NCI-H2171 treated with DMSO at 0.1 percent for 48 hours (cell line): ENCODE results near the gene PFDN6.
"Not testable (repeated sequence)": the region's sequence is repeated elsewhere in the genome, so short reads cannot be mapped to it uniquely, and the experiment has no call there.

Source experiments
- DNase-seq: peaks from one replicate; lab custom pipeline; 2025; lab: John Stamatoyannopoulos, UW

Gene PFDN6

GRCh38 chr6:33288921-33289783 lies at the start of gene PFDN6, which contains the start of gene WDR46:
PFDN6 (plus strand) TSS chr6:33289601; CDS start chr6:33289857, 256 bp downstream.
WDR46 (minus strand) TSS chr6:33289239; CDS start chr6:33289170, 69 bp downstream.
- peak; percentile 97 for DNase-seq

DNA sequence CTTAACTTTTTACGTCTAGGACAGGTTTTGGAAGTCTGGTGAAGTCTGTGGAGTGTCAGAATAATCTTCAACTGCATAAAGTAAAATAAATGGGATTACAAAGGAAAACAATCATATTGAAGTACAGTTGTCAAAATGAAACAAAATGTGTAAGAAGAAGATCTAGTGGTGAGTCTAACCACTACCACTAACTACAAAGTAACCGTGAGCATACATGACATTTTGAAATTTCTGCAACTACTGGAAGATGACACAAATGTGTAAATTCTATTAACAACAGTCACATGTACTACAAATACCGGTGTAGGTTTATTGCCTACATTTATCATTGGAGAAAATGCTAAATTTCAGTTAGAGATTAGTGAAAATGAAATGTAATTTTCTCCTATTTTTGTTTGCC lies 47.4 kb upstream of the PFDN6 start:
- DNase-seq = no peak

DNA sequence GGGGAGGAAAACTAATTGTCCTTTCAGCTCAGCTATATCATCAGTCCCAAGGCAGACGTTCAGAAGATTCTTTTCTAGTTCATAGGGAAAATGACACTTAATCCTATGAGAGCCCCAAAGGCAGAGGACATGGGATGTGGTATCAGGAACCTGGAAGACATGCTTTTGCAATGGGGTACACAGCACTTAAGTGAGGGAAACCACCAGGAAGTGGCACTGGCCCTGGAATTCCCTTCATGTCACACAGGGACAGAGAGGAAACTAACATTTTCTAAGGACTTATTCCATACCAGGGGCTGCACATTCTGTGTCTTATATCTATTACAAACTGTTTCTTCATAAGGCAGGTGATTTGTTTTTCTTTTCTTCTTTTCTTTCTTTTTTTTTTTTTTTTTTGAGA lies 45.9 kb upstream of the PFDN6 start:
- DNase-seq = no peak

GRCh38 chr6:33247977-33248642 lies 41.3 kb upstream of the PFDN6 start:
- peak; percentile 87 for DNase-seq

DNA sequence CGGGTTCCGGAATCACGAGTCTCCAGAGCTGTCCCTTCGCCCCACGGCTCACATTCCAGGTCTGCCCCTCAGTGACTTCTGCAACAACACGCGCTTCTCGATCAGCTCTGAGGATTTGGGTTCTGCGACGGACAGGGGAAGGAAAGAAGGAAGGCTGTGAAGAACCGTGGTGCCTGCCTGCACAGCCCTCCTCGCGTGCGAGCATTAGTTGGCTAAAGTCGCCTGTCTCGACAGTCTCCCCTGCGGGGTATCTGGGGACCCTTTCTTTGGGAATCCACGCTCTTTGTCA lies 40.8 kb upstream of the PFDN6 start:
- peak; percentile 71 for DNase-seq

DNA sequence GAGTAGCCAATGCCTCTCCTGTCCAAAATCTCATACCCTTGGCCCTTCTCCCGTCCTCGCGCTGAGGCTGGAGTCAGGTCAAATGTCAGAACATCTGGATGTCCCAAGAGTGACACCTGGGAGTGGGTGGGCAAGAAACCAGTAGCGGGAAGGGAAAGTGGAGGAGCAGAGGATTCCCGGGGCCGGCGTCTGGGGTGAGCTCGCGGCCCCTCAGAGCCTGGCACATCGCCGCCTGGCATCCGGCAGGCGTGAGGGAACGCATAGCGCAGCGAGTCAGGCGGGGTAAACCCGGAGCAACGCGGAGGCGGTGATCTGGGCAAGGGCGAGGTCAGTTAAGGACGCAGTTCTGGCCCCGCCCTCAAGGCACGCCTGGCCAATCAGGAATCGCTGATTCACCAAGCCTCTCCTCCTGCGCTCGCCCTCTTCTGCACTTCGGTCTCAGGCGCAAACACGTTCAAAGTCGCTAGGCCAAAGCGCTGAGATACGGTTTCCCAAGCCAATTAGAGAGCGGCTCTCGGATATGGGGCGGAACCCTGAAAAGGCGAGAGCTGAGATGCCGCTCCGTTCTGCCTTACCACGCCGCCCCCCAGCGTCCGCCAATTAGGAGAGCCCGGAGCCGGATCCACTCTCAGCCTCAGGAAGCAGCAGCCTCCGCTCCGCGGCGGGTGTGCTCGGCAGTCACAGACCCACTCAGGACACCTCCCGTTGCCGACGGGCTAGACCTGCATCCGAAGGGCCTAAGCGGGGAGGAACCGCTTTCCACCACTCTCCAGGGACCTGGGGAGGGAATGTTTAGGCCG lies 40.3 kb upstream of the PFDN6 start:
- DNase-seq = peak; percentile 99

- DNase-seq = no peak
Measured at GRCh38 chr6:33249732-33250630, 39.4 kb upstream of the PFDN6 start.

- no peak for DNase-seq
Measured at GRCh38 chr6:33250731-33251130, 38.7 kb upstream of the PFDN6 start.

GRCh38 chr6:33251395-33252012 lies 37.9 kb upstream of the PFDN6 start:
- no peak for DNase-seq

DNA sequence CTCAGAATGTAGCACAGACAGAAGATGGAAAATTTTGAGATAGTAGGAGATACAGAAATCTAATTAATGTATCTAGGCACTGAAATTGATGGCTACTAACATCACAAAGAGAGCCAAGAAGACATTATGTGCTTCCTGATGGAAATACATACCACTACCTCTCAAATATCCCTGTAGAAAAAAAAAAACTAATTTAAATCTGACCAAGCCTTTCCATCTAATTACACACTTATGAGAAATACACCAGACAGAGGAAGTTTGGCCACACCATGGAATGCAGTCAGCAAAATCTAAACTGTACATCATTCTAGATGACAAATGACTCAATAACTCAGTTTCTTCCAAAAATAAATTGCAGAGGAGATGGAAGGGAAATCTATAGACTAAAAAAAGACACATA lies 36.6 kb upstream of the PFDN6 start:
- no peak for DNase-seq

DNA sequence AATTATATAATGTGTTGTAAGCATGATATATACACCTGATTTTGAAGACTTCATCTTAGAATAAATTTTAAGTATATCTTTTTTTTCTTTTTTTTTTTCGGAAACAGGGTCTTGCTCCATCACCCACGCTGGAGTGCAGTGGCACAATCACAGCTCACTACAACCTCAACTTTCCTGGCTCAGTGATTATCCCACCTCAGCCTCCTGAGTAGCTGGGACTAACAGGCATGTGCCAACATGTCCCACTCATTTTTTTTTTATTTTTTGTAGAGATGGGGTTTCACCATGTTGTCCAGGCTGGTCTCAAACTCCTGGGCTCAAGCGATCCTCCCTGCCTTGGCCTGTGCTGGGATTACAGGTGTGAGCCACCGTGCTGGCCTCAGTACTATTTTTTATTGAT lies 34.8 kb upstream of the PFDN6 start:
- no peak for DNase-seq

- DNase-seq = no peak
Measured at GRCh38 chr6:33259032-33259431, 30.4 kb upstream of the PFDN6 start.

- DNase-seq = not testable (repeated sequence)
Measured at GRCh38 chr6:33262490-33262889, 26.9 kb upstream of the PFDN6 start.

DNA sequence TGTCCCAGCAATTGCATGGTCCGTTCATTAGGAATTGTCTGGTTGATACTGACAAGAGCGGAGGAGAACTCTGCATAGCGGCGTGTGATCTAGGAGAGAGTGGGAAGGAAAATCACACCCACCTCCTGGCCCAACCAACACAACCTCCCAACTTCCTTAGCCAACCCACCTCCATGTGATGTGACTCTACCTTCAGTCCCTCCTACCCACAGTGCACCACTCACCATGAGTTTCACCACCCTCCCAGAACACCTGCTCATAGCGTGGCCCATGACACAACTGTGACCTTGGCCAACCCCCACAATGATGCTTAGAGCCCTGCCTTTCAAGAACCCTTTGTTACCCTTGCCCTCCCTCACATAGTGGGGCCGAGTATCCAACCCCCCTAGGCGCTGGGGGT lies 25.4 kb upstream of the PFDN6 start:
- DNase-seq = no peak

DNA sequence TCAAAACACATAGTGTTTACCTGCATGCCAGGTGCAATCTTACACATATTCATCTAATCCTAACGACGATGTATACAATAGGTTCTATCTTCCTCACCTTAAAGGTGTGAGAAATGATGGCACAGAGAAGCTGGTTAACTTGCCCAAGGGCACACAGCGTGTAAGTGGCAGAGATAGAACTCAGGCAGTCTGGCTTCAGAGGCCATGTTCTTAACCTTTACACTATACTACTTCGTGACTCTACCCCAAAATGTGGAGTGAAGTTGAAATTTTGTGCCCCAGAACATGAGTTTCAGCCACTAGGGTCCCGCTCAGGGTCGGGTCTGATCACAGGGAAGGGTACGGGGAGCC lies 18.3 kb upstream of the PFDN6 start:
- peak; percentile 84 for DNase-seq

DNA sequence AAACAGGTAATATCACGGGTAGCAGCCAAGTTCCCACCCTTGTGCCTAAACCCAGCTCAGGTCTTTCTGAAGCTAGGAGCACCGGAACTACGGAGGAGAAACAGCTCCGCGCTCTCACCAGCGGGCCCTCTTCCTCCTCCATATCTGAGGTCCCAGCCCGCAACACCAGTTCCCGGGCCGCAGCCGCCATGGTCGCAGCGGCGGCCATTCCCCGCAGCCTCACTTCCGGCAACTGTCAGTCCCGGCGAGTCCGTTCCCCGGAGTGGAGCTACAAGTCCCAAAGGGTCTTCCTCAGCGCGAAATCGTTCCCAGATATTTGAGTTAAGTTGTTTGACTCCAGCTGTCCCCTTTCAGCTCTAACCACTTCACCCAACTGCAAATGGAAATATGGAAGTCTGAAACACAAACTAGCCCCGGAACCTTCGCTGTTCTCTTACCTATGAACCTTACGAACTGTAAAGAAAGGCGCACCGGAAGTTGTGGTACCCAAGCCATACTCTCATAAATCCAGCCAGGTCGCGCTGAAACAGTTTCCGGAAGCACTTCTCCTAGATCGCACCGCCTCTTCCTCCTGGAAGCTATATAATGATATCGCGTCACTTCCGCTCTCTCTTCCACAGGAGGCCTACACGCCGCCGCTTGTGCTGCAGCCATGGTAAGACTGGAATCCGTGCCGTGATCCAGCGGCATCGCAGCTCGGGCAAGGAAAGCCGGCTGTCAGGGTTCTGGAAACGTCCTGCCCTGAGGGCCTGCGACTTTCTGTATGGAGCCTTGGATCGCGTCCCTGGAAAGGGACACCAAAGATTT lies 17.7 kb upstream of the PFDN6 start, which contains the start of the genes RPS18 and VPS52:
Gene RPS18 (plus strand): TSS at position 608 of the 807 bp plus-strand sequence. CDS start 45 bp downstream, at position 653.
Gene VPS52 (minus strand): TSS at position 409 of the 807 bp plus-strand sequence. CDS start 201 bp downstream, at position 208.
- DNase-seq = peak; percentile 99

GRCh38 chr6:33272275-33273128 lies 16.9 kb upstream of the PFDN6 start:
- no peak for DNase-seq

DNA sequence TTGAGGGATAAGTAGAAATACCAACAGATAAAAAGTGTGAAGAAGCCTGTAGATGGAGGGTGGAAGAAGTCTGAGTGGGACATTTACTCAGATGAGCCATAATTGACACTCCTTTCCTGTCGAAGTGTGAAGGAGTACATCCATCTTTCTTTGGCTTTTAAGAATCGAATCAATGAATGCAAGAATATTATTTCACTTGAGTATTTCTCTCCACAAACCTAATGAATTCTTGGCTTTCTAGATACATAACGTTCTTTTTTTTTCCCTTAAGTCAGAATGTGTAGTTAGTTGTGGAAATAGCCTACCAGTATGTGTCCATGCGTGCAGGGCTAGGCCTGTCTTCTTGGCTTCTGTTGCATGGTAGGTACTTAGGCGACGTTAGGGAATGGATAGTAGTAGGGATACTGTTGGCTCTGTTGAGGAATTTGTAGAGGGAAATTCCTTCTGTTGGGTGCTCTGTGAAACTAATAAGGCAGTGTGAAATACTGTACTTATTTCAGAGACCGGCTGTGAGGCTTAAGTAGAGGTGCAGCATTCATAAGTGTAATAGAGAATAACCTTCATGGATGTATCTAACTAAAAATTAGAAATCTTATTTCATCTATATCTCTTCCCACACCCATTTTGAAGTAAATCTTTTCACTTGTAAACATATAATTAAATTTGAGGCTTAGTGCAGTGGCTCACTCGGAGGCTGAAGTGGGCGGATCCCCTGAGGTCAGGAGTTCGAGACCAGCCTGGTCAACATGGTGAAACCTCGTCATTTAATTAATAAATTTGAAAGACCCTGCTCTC lies 16.1 kb upstream of the PFDN6 start:
- DNase-seq = no peak
